Peyer's patch (tissue), 4 donors: ENCODE results near the gene HS6ST2.

ENCODE experiments used
- CTCF ChIP-seq, 6 experiments: fragments of 450-650 bp in 4 of 6; fragments of 200-600 bp in 2 of 6; sonication (generic) in 1 of 6; IDR thresholded peaks; one replicate each; pipeline ENCODE4 v1.5.1; 2017 to 2019; ENCODE audit warnings: antibody characterized with exemption in 6 of 6, mild to moderate bottlenecking in 3 of 6, moderate library complexity in 1 of 6
- POLR2A ChIP-seq, 2 donors: fragments of 450-650 bp; IDR thresholded peaks; one replicate each; pipeline ENCODE4 v1.5.1; 2017; ENCODE audit warnings: antibody characterized with exemption in 2 of 2, mild to moderate bottlenecking in 2 of 2, moderate library complexity in 2 of 2

GRCh38 chrX:132958091-132958703, at the start of gene HS6ST2:
- TF ChIP-seq CTCF (IDR thresholded peaks at IDR 0.05) (no peak), POLR2A (IDR thresholded peaks at IDR 0.05) (no peak)
